Left kidney (tissue), 8 donors: Measurements from ENCODE around the gene RHEX. TPM values are rescaled to one million over a fixed set of nuclear protein-coding genes. Genes with fewer than 3 reads are reported as not detected.
"Not testable (repeated sequence)": the region's sequence is repeated elsewhere in the genome, so short reads cannot be mapped to it uniquely, and the experiment has no call there.

ENCODE experiments used
- DNase-seq: peaks from one replicate; pipeline ENCODE4 v3.0.0-alpha.2; 2013
- long read RNA-seq, 8 donors: transcript quantifications; one replicate each; lab custom pipeline, GENCODE V29; 2026
- polyA plus RNA-seq: library from polyadenylated mRNA; unstranded; fragments of 120-200 nt; gene quantifications from one replicate; pipeline ENCODE4 v1.2.1, GENCODE V29; 2013; ENCODE audit not compliant: insufficient read length

RHEX gene
- 6.2 TPM for polyA plus RNA-seq
- long read RNA-seq, donor 1, result 0 reads
- long read RNA-seq, donor 2, result 0 reads
- long read RNA-seq, donor 3, result 0 reads
- long read RNA-seq, donor 4, result 0 reads
- long read RNA-seq, donor 5, partial matches to known transcripts, result 0 of 1 reads
- long read RNA-seq, donor 5, other reads (novel, unspliced or antisense), result 0 of 1 reads
- long read RNA-seq, donor 6, result 0 reads
- long read RNA-seq, donor 7, result 0 reads
- long read RNA-seq, donor 8, partial matches to known transcripts, result 0 of 1 reads
- long read RNA-seq, donor 8, other reads (novel, unspliced or antisense), result 0 of 1 reads

- DNase-seq, result not testable (repeated sequence)
Measured at GRCh38 chr1:206052919-206053610, at the start of gene RHEX. Gene RHEX, plus strand, starts transcription at chr1:206053173. Its CDS starts 44,656 bp downstream, at chr1:206097829.

- DNase-seq, result no peak
Measured at GRCh38 chr1:206003854-206004800, 48.8 kb upstream of the RHEX start.

GRCh38 chr1:206004826-206005225, 48.1 kb upstream of the RHEX start:
- DNase-seq, result no peak

- DNase-seq, result no peak
Measured at GRCh38 chr1:206005234-206005633, 47.7 kb upstream of the RHEX start.

- no peak for DNase-seq
Measured at GRCh38 chr1:206005778-206006180, 47.2 kb upstream of the RHEX start.

- DNase-seq, result no peak
Measured at GRCh38 chr1:206006946-206007345, 46.0 kb upstream of the RHEX start.

- no peak for DNase-seq
Measured at GRCh38 chr1:206010060-206010459, 42.9 kb upstream of the RHEX start.

GRCh38 chr1:206011057-206011456, 41.9 kb upstream of the RHEX start:
- DNase-seq, result no peak

GRCh38 chr1:206012086-206012859, 40.7 kb upstream of the RHEX start:
- no peak for DNase-seq

GRCh38 chr1:206013026-206013795, 39.8 kb upstream of the RHEX start:
- no peak for DNase-seq

GRCh38 chr1:206014601-206015000, 38.4 kb upstream of the RHEX start:
- DNase-seq, result no peak

- DNase-seq, result no peak
Measured at GRCh38 chr1:206015071-206015470, 37.9 kb upstream of the RHEX start.

- DNase-seq, result no peak
Measured at GRCh38 chr1:206020393-206021007, 32.5 kb upstream of the RHEX start.

GRCh38 chr1:206021008-206021625, 31.9 kb upstream of the RHEX start:
- DNase-seq, result no peak

- no peak for DNase-seq
Measured at GRCh38 chr1:206021626-206022365, 31.2 kb upstream of the RHEX start.

- no peak for DNase-seq
Measured at GRCh38 chr1:206022766-206023165, 30.2 kb upstream of the RHEX start.

- no peak for DNase-seq
Measured at GRCh38 chr1:206023695-206024094, 29.3 kb upstream of the RHEX start, which contains the start of gene CTSE. Gene CTSE, minus strand, starts transcription at chr1:206023895. Its CDS starts 104 bp downstream, at chr1:206023791.

- no peak for DNase-seq
Measured at GRCh38 chr1:206025283-206025820, 27.6 kb upstream of the RHEX start.

- no peak for DNase-seq
Measured at GRCh38 chr1:206029484-206029883, 23.5 kb upstream of the RHEX start.
